ENCODE measurements around the gene KIF23. TPM values are rescaled to one million over a fixed set of nuclear protein-coding genes. Genes with fewer than 3 reads are reported as not detected.
A peak's percentile ranks its signal among the peaks of the same experiment; 100 is the strongest.

The KIF23 gene
- total RNA-seq, 1 donor from 2014 or later, result 48.1 TPM

GRCh38 chr15:69407719-69408400 is 6.3 kb upstream of the KIF23 start:
- no peaks in the 10 kb centered on the region for H3K36me3 Mint-ChIP-seq
- no peaks in the 10 kb centered on the region for H3K9me3 Mint-ChIP-seq
- no peak for TF ChIP-seq CTCF (conservative IDR thresholded peaks at IDR 0.05)
- no peak overlapping the region for H3K4me3 Mint-ChIP-seq
- H3K27ac Mint-ChIP-seq, result peak overlapping the region; percentile 2
- H3K27me3 Mint-ChIP-seq, result no peaks in the 10 kb centered on the region
- peaks cover 4% of the 10 kb centered on the region for H3K4me1 Mint-ChIP-seq (ENCODE audit: unreplicated experiment)
- DNase-seq (ENCODE audit: extremely low spot score, unreplicated experiment), result no peak

DNA sequence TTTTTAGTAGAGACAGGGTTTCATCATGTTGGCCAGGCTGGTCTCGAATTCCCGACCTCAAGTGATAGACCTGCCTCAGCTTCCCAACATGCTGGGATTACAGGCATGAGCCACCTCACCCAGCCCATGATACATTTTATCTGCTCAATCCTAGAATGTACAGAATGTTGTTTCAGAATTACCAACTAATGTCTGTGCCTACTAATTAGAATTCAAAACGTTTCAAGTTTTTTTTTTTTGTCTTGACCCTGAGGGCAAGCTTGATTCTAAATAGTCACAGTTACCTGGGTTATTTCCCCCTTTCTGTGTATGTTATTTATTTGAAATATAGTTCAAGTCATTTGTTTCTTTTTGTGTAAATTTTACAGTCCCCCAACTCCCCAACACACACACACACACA is 5.3 kb upstream of the KIF23 start:
- peaks cover 8% of the 10 kb centered on the region for H3K4me1 Mint-ChIP-seq (ENCODE audit: unreplicated experiment)

DNA sequence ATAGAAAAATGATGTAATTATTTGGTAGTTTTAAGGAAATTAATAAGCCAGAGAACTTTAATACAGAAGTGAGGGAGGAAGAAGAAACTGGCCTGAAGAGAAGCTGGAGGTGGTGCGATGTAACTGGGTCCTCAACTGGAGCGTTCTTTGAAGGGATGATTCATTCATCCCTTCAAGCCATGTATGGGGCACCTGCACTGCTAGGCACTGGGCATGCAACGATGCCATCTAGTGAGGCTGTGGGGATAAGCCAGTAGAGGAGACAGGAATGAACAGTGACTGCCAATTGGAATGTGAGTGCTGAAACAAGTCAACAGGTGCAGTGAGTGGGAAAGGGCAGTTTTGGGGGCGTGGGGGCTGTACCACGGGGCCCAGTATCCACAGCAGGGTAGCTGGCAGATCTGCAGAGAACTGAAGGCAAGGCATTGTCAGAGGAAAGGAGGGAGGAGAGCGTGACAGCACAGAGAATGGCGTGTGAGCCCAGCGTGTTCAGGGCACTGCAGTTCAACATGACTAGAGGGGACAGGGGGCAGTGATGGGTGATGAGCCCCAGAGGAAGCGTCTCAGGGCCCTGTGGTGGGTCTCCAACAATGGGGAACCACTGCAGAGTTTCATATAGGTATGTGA is 3.8 kb upstream of the KIF23 start:
- Mint-ChIP-seq H3K9me3 (no peaks in the 10 kb centered on the region), H3K36me3 (no peaks in the 10 kb centered on the region), H3K4me3 (no peak overlapping the region), H3K27me3 (no peaks in the 10 kb centered on the region), H3K27ac (no peak overlapping the region), H3K4me1 (ENCODE audit: unreplicated experiment) (peaks cover 15% of the 10 kb centered on the region)
- peak; percentile 32 for TF ChIP-seq CTCF (conservative IDR thresholded peaks at IDR 0.05)
- no peak for DNase-seq (ENCODE audit: extremely low spot score, unreplicated experiment)

More for the DNA sequence above, 5.3 kb upstream of the KIF23 start:
- no peaks in the 10 kb centered on the region for H3K27me3 Mint-ChIP-seq
- H3K36me3 Mint-ChIP-seq, result no peaks in the 10 kb centered on the region
- H3K4me3 Mint-ChIP-seq, result no peak overlapping the region
- TF ChIP-seq CTCF (conservative IDR thresholded peaks at IDR 0.05), result no peak
- H3K9me3 Mint-ChIP-seq, result no peaks in the 10 kb centered on the region
- DNase-seq (ENCODE audit: extremely low spot score, unreplicated experiment), result no peak
- H3K27ac Mint-ChIP-seq, result no peak overlapping the region

GRCh38 chr15:69412274-69412673 is 1.9 kb upstream of the KIF23 start:
- Mint-ChIP-seq H3K36me3 (no peaks in the 10 kb centered on the region), H3K4me1 (ENCODE audit: unreplicated experiment) (peaks cover 16% of the 10 kb centered on the region), H3K27ac (no peak overlapping the region), H3K4me3 (peak overlapping the region; percentile 90), H3K9me3 (no peaks in the 10 kb centered on the region), H3K27me3 (no peaks in the 10 kb centered on the region)
- no peak for TF ChIP-seq CTCF (conservative IDR thresholded peaks at IDR 0.05)
- no peak for DNase-seq (ENCODE audit: extremely low spot score, unreplicated experiment)

- no peak for TF ChIP-seq CTCF (conservative IDR thresholded peaks at IDR 0.05)
- peak overlapping the region; percentile 90 for H3K4me3 Mint-ChIP-seq
Measured at GRCh38 chr15:69412701-69413100, 1.4 kb upstream of the KIF23 start.

More at GRCh38 chr15:69412701-69413100, 1.4 kb upstream of the KIF23 start:
- Mint-ChIP-seq H3K27ac (no peak overlapping the region), H3K4me1 (ENCODE audit: unreplicated experiment) (peaks cover 15% of the 10 kb centered on the region), H3K36me3 (peaks cover 4% of the 10 kb centered on the region), H3K27me3 (no peaks in the 10 kb centered on the region), H3K9me3 (no peaks in the 10 kb centered on the region)
- no peak for DNase-seq (ENCODE audit: extremely low spot score, unreplicated experiment)
